T1000 (cell line): ENCODE data around the gene TSPAN10.
A peak's percentile ranks its signal among the peaks of the same experiment; 100 is the strongest.
"Not testable (repeated sequence)": the region's sequence is repeated elsewhere in the genome, so short reads cannot be mapped to it uniquely, and the experiment has no call there.

Source experiments
- DNase-seq: peaks from one replicate; lab custom pipeline; 2025; ENCODE audit warnings: mixed read lengths; lab: John Stamatoyannopoulos, UW

The TSPAN10 gene

GRCh38 chr17:81636505-81637288, at the start of gene TSPAN10, which contains the start of gene NPLOC4:
TSS of gene TSPAN10 (plus strand) at chr17:81637196. CDS start at chr17:81642413, 5,217 bp downstream.
TSS of gene NPLOC4 (minus strand) at chr17:81637112. CDS start at chr17:81636930, 182 bp downstream.
- peak; percentile 80 for DNase-seq

GRCh38 chr17:81589612-81590011, 47.4 kb upstream of the TSPAN10 start:
- no peak for DNase-seq

- DNase-seq, result no peak
Observed at GRCh38 chr17:81590121-81590520, 46.9 kb upstream of the TSPAN10 start.

GRCh38 chr17:81591971-81592370, 45.0 kb upstream of the TSPAN10 start:
- no peak for DNase-seq

GRCh38 chr17:81593105-81593871, 43.7 kb upstream of the TSPAN10 start:
- DNase-seq, result no peak

GRCh38 chr17:81599719-81600486, 37.1 kb upstream of the TSPAN10 start:
- no peak for DNase-seq

- no peak for DNase-seq
Observed at GRCh38 chr17:81601525-81602120, 35.4 kb upstream of the TSPAN10 start.

GRCh38 chr17:81603846-81604610, 33.0 kb upstream of the TSPAN10 start:
- no peak for DNase-seq

- DNase-seq, result no peak
Observed at GRCh38 chr17:81607431-81607830, 29.6 kb upstream of the TSPAN10 start.

- no peak for DNase-seq
Observed at GRCh38 chr17:81608082-81608481, 28.9 kb upstream of the TSPAN10 start.

- no peak for DNase-seq
Observed at GRCh38 chr17:81608605-81609004, 28.4 kb upstream of the TSPAN10 start.

GRCh38 chr17:81609541-81610311, 27.3 kb upstream of the TSPAN10 start:
- DNase-seq, result no peak

GRCh38 chr17:81612172-81612970, 24.6 kb upstream of the TSPAN10 start:
- no peak for DNase-seq

- DNase-seq, result no peak
Observed at GRCh38 chr17:81615401-81615930, 21.5 kb upstream of the TSPAN10 start.

GRCh38 chr17:81616877-81617276, 20.1 kb upstream of the TSPAN10 start:
- no peak for DNase-seq

GRCh38 chr17:81618307-81618706, 18.7 kb upstream of the TSPAN10 start:
- not testable (repeated sequence) for DNase-seq

- no peak for DNase-seq
Observed at GRCh38 chr17:81621494-81622130, 15.4 kb upstream of the TSPAN10 start.

- DNase-seq, result no peak
Observed at GRCh38 chr17:81630274-81630673, 6.7 kb upstream of the TSPAN10 start.

GRCh38 chr17:81631482-81631881, 5.5 kb upstream of the TSPAN10 start:
- no peak for DNase-seq
